Lung microvascular endothelial cell (primary cell): ENCODE data around the gene SSTR3. TPM values are rescaled to one million over a fixed set of nuclear protein-coding genes. Genes with fewer than 3 reads are reported as not detected.

ENCODE experiments used
- total RNA-seq: library from RNA; depleted of rRNA; stranded (reverse); fragments of >200 nt; gene quantifications from 2 replicates; pipeline ENCODE4 v1.2.1, GENCODE V29; 2014

The SSTR3 gene
- total RNA-seq, 1 donor from 2014 or later = not detected

Other genes starting within 250 kb of the SSTR3 start
- gene TST, start 193.0 kb downstream of the SSTR3 start, total RNA-seq = 54.9 and 63.1 TPM in 2 replicates
- 96.1 and 146 TPM in 2 replicates for gene MPST, start 192.7 kb downstream of the SSTR3 start, total RNA-seq
- gene KCTD17, start 160.7 kb downstream of the SSTR3 start, total RNA-seq = 42.1 and 81.7 TPM in 2 replicates
- not detected in 2 replicates for gene TMPRSS6, start 102.8 kb downstream of the SSTR3 start, total RNA-seq
- gene IL2RB, start 62.6 kb downstream of the SSTR3 start, total RNA-seq = not detected in 2 replicates
- 0.99 and 4.6 TPM in 2 replicates for gene C1QTNF6, start 24.2 kb downstream of the SSTR3 start, total RNA-seq
- 3.0 and 15.3 TPM in 2 replicates for gene RAC2, start 31.8 kb upstream of the SSTR3 start, total RNA-seq
- gene CYTH4, start 70.0 kb upstream of the SSTR3 start, total RNA-seq = under 0.01 TPM in 1 of 2 replicates, not detected in the other
- under 0.01 TPM in 1 of 2 replicates, not detected in the other for gene ELFN2, start 215.0 kb upstream of the SSTR3 start, total RNA-seq